Measurements from ENCODE around the gene WNT1. TPM values are rescaled to one million over a fixed set of nuclear protein-coding genes. Genes with fewer than 3 reads are reported as not detected.

WNT1 gene
- total RNA-seq, 1 donor from 2014 or later, result not detected

GRCh38 chr12:48969833-48970701 is 8.1 kb upstream of the WNT1 start:
- no peak for DNase-seq (ENCODE audit: extremely low spot score, unreplicated experiment)
- H3K4me1 Mint-ChIP-seq (ENCODE audit: unreplicated experiment), result peaks cover 21% of the 10 kb centered on the region
- peaks cover 66% of the 10 kb centered on the region for H3K27me3 Mint-ChIP-seq (ENCODE audit: unreplicated experiment)
- no peaks in the 10 kb centered on the region for H3K36me3 Mint-ChIP-seq (ENCODE audit: unreplicated experiment)
- H3K27ac Mint-ChIP-seq (ENCODE audit: unreplicated experiment), result no peak overlapping the region
- H3K4me3 Mint-ChIP-seq (ENCODE audit: unreplicated experiment), result no peak overlapping the region
- H3K9me3 Mint-ChIP-seq (ENCODE audit: unreplicated experiment), result no peaks in the 10 kb centered on the region
- peak; percentile 20 for TF ChIP-seq CTCF (IDR thresholded peaks at IDR 0.05)

GRCh38 chr12:48970702-48971334 is 7.3 kb upstream of the WNT1 start:
- H3K4me3 Mint-ChIP-seq (ENCODE audit: unreplicated experiment), result peak overlapping the region; percentile 60
- no peaks in the 10 kb centered on the region for H3K36me3 Mint-ChIP-seq (ENCODE audit: unreplicated experiment)
- no peak overlapping the region for H3K27ac Mint-ChIP-seq (ENCODE audit: unreplicated experiment)
- DNase-seq (ENCODE audit: extremely low spot score, unreplicated experiment), result no peak
- no peak for TF ChIP-seq CTCF (IDR thresholded peaks at IDR 0.05)
- peaks cover 21% of the 10 kb centered on the region for H3K4me1 Mint-ChIP-seq (ENCODE audit: unreplicated experiment)
- peaks cover 65% of the 10 kb centered on the region for H3K27me3 Mint-ChIP-seq (ENCODE audit: unreplicated experiment)
- no peaks in the 10 kb centered on the region for H3K9me3 Mint-ChIP-seq (ENCODE audit: unreplicated experiment)

GRCh38 chr12:48972213-48972951 is 5.7 kb upstream of the WNT1 start:
- peak overlapping the region; percentile 67 for H3K4me3 Mint-ChIP-seq (ENCODE audit: unreplicated experiment)
- H3K4me1 Mint-ChIP-seq (ENCODE audit: unreplicated experiment), result peaks cover 24% of the 10 kb centered on the region
- no peaks in the 10 kb centered on the region for H3K36me3 Mint-ChIP-seq (ENCODE audit: unreplicated experiment)
- DNase-seq (ENCODE audit: extremely low spot score, unreplicated experiment), result no peak
- H3K27ac Mint-ChIP-seq (ENCODE audit: unreplicated experiment), result no peak overlapping the region
- peaks cover 73% of the 10 kb centered on the region for H3K27me3 Mint-ChIP-seq (ENCODE audit: unreplicated experiment)
- TF ChIP-seq CTCF (IDR thresholded peaks at IDR 0.05), result no peak
- H3K9me3 Mint-ChIP-seq (ENCODE audit: unreplicated experiment), result no peaks in the 10 kb centered on the region

- no peak for TF ChIP-seq CTCF (IDR thresholded peaks at IDR 0.05)
- DNase-seq (ENCODE audit: extremely low spot score, unreplicated experiment), result no peak
- H3K4me3 Mint-ChIP-seq (ENCODE audit: unreplicated experiment), result no peak overlapping the region
- H3K27me3 Mint-ChIP-seq (ENCODE audit: unreplicated experiment), result peaks cover 79% of the 10 kb centered on the region
- H3K36me3 Mint-ChIP-seq (ENCODE audit: unreplicated experiment), result no peaks in the 10 kb centered on the region
- peaks cover 29% of the 10 kb centered on the region for H3K4me1 Mint-ChIP-seq (ENCODE audit: unreplicated experiment)
- no peak overlapping the region for H3K27ac Mint-ChIP-seq (ENCODE audit: unreplicated experiment)
- no peaks in the 10 kb centered on the region for H3K9me3 Mint-ChIP-seq (ENCODE audit: unreplicated experiment)
Measured at GRCh38 chr12:48972952-48973483, 5.1 kb upstream of the WNT1 start.

All from osteocyte (in vitro differentiated cells).